ENCODE data around the gene CDH22.

CDH22 gene

DNA sequence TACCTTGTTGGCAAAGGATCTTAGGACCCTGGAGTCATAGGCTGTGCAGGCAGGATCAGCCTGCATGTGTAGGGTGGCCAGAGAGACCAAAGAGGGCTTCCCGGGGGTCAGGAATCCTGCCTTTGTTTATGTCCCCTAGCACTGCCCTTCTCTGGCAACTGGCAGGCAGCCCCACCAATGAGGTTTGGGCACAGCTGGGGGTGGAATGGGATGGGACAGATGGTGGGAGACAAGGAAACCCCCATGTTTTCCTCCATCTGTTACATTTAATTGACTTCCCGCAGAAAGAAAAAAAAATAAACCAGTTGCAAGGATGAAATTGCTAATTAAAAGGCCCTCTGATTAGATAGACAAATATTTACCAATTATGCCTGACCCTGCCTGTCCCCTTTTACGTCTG is 162.6 kb downstream of the CDH22 start:
- TF ChIP-seq, protein P1, sequence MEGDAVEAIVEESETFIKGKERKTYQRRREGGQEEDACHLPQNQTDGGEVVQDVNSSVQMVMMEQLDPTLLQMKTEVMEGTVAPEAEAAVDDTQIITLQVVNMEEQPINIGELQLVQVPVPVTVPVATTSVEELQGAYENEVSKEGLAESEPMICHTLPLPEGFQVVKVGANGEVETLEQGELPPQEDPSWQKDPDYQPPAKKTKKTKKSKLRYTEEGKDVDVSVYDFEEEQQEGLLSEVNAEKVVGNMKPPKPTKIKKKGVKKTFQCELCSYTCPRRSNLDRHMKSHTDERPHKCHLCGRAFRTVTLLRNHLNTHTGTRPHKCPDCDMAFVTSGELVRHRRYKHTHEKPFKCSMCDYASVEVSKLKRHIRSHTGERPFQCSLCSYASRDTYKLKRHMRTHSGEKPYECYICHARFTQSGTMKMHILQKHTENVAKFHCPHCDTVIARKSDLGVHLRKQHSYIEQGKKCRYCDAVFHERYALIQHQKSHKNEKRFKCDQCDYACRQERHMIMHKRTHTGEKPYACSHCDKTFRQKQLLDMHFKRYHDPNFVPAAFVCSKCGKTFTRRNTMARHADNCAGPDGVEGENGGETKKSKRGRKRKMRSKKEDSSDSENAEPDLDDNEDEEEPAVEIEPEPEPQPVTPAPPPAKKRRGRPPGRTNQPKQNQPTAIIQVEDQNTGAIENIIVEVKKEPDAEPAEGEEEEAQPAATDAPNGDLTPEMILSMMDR (IDR thresholded peaks at IDR 0.05; ENCODE audit: extremely low read depth, insufficient read depth, missing control alignments) = no peak
- in situ Hi-C loops (cut with MboI; ENCODE audit: low pct_unique_long_range_greater_than_20kb, low sequenced_read_pairs, unreplicated experiment) = no loop called here

DNA sequence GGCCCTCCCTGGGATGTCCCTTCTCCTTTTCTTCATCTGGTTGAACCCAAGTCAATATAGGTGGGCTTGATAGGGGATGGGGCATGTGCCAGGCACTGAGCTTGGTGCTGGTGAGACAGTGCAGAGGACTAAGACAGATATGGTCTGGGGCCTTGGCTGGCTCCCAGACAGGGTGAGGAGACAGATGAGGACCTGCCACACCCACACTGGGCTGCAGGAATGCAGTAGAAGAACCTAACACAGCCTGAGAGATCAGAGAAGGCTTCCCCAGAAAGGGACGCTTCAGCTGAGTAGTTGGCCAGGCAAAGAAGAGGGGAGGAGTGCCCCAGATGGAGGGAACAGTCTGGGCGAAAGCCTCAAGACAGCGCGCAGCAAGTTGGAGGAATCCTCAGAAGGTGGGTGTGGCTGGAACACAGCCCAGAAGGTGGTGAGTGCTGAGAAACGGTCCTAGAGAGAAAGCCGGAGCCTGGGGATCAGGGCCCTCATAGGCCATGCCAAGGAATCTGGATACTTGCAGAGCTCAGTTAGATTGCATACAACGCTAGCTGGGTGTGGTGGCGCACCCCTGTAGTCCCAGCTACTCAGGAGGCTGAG is 163.8 kb downstream of the CDH22 start:
- TF ChIP-seq, protein P1 (IDR thresholded peaks at IDR 0.05; ENCODE audit: extremely low read depth, insufficient read depth, missing control alignments) = no peak
- in situ Hi-C loops (cut with MboI; ENCODE audit: low pct_unique_long_range_greater_than_20kb, low sequenced_read_pairs, unreplicated experiment) = no loop called here
- no peak for DNase-seq (ENCODE audit: low spot score)

More for the DNA sequence above, 162.6 kb downstream of the CDH22 start:
- no peak for DNase-seq (ENCODE audit: low spot score)

DNA sequence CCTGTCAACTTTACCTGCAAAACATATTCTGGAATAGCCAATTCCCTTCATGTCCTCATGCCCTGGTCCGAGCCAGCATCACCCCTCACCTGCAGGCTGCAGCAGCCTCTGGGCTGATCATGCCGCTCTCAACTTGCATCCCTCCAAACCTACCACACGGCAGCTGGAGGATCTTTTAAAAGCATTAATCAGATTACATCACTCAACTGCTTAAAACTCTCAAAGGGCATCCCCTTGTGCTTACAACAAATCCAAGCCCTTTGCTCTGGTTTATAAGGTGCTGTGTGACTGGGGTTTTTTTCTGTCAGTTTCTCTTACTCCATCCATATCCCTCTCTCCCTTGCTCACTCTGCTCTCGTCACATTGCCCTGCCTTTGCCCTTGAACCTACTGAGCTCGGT is 166.2 kb downstream of the CDH22 start:
- in situ Hi-C loops (cut with MboI; ENCODE audit: low pct_unique_long_range_greater_than_20kb, low sequenced_read_pairs, unreplicated experiment) = no loop called here
- TF ChIP-seq, protein P1 (IDR thresholded peaks at IDR 0.05; ENCODE audit: extremely low read depth, insufficient read depth, missing control alignments) = no peak

DNA sequence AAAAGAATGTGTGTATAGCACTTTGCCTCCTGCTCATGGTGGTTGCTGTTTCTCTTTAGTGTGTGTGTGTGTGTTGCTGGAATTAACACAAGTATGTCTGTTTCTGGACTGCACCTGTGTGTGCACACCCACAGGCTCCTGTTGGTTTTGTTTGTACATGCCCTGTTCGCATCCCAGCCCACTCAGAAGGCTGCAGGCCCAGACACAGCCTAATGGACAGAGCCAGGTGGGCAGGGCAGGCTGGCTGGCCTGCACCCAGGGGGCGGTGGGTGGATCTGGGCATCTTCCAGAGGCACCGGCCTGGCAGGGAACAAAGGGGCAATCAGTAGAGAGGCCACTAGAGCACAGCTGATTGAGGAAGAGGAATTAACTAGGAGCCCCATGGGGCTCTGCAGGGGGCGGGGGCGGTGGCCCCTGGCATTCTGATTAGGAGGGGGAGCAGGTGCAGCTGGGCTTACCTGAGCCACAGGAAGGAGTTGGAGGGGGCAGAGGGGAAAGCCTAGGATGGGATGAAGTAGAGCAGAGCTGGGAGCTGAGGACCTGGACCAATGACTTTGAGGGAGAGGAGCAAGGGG is 168.3 kb downstream of the CDH22 start:
- TF ChIP-seq, protein P1 (IDR thresholded peaks at IDR 0.05; ENCODE audit: extremely low read depth, insufficient read depth, missing control alignments) = no peak
- in situ Hi-C loops (cut with MboI; ENCODE audit: low pct_unique_long_range_greater_than_20kb, low sequenced_read_pairs, unreplicated experiment) = no loop called here
- DNase-seq (ENCODE audit: low spot score) = no peak

More for the DNA sequence above, 166.2 kb downstream of the CDH22 start:
- DNase-seq (ENCODE audit: low spot score) = no peak

DNA sequence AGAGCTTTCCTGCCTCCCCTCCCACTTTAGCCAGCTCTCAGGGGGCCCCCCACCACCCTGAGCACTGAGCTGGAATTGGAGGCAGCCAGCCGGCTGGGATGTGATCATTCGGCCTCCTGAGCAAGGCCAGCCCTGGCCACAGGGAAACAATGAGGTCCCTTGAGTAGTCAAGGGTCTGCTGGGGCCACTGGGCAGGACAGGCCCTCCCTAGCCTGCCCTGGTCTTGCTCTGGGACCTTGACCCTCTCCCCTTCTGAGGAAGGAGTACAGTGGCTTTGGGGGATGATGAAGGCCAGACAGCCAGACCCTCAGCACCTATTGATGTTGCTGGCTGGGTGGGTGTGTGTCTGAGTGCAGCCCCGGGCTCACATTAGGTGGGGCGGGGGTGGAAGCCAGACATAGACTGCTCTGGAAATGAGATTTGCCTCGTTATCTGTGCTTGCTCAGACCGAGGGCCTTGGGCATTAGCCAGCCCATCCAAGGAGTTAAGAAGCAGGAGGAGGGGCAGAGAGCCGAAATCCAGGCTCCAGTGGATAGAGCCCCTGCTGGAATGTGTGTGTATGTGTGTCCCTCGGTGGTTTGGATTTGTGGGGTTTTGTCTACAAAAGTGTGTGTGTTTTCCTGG is 168.9 kb downstream of the CDH22 start:
- in situ Hi-C loops (cut with MboI; ENCODE audit: low pct_unique_long_range_greater_than_20kb, low sequenced_read_pairs, unreplicated experiment) = no loop called here
- TF ChIP-seq, protein P1 (IDR thresholded peaks at IDR 0.05; ENCODE audit: extremely low read depth, insufficient read depth, missing control alignments) = no peak
- DNase-seq (ENCODE audit: low spot score) = no peak

DNA sequence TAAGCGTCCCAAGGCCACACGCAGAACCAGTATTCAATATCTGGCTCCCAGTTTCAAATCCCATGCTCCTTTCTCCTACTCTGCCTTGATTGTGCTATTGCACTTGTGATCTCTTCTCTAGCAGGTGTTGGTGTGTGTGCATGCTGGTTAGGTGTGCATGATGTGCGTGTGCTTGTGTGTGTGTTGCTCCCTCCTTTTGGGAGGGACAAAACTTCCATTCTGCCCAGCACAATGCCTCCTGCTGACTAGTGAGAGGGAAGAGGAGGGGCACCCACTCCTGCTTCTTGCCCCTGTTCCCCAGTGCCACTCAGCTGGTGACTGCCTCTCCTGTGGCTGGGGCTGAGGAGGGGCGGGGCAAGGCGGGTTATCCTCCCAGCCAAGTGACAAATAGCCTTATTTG is 170.5 kb downstream of the CDH22 start:
- TF ChIP-seq, protein P1 (IDR thresholded peaks at IDR 0.05; ENCODE audit: extremely low read depth, insufficient read depth, missing control alignments) = no peak
- DNase-seq (ENCODE audit: low spot score) = no peak
- in situ Hi-C loops (cut with MboI; ENCODE audit: low pct_unique_long_range_greater_than_20kb, low sequenced_read_pairs, unreplicated experiment) = no loop called here

All from GM13977 (cell line).